A549 (cell line): Measurements from ENCODE around the gene TP53TG3D. TPM values are rescaled to one million over a fixed set of nuclear protein-coding genes. Genes with fewer than 3 reads are reported as not detected.
A peak's percentile ranks its signal among the peaks of the same experiment; 100 is the strongest.
"Not testable (repeated sequence)": the region's sequence is repeated elsewhere in the genome, so short reads cannot be mapped to it uniquely, and the experiment has no call there.

Source experiments
- ATAC-seq, 2 experiments: fragments of 200-7000 bp in 1 of 2; fragments of >200 bp in 1 of 2; cut with Nextera tagmentation in 1 of 2; cut with Tn5 transposase in 1 of 2; 3 replicates each; pipeline versions ENCODE4 v1.8.0 to v1.9.1; 2018 to 2020; ENCODE audit warnings: mild to moderate bottlenecking in 1 of 2, moderate library complexity in 1 of 2
- CTCF ChIA-PET: fragments of 300-600 bp; sonication (Branson Sonifier 250); formaldehyde crosslinking; extraction: SDS; loops from one replicate; lab custom pipeline; 2021; ENCODE audit warnings: antibody characterized with exemption, inconsistent platforms; lab: Yijun Ruan, JAX
- POLR2A ChIA-PET: fragments of 350-600 bp; formaldehyde crosslinking; extraction: SDS; loops from one replicate; lab custom pipeline; 2021; ENCODE audit warnings: antibody characterized with exemption, inconsistent platforms; lab: Yijun Ruan, JAX
- DNase-seq, 2 experiments: peaks; one replicate each; pipeline versions ENCODE4 v3.0.0 to v3.0.0-alpha.2; 2011 to 2016; ENCODE audit warnings: low read depth in 1 of 2, low spot score in 1 of 2
- FAIRE-seq: peaks from 2 replicates; lab custom pipeline; 2011; peaks lifted over from hg19 to GRCh38; lab: Jason Lieb, UNC
- H3K27ac ChIP-seq, 2 experiments: fragments of >200 bp; sonication (Bioruptor Twin); formaldehyde crosslinking; 3 replicates each; pipeline ENCODE4 v1.5.1; 2016 to 2017
- H3K4me1 ChIP-seq: fragments of >200 bp; sonication (Bioruptor Twin); formaldehyde crosslinking; 3 replicates; pipeline ENCODE4 v1.6.1; 2016
- H3K4me2 ChIP-seq: fragments of >200 bp; sonication (Bioruptor Twin); formaldehyde crosslinking; 3 replicates; pipeline ENCODE4 v1.6.1; 2016
- H3K4me3 ChIP-seq: fragments of >200 bp; sonication (Bioruptor Twin); formaldehyde crosslinking; 3 replicates; pipeline ENCODE4 v1.5.1; 2016
- H3K9me3 ChIP-seq: fragments of >200 bp; sonication (Bioruptor Twin); formaldehyde crosslinking; 3 replicates; pipeline ENCODE4 v1.6.1; 2016
- WGBS: methylation state at CpG from one replicate; pipeline ENCODE4 v1.1.6; 2017; ENCODE audit errors: missing lambda C conversion rate; 5-methylcytosine and 5-hydroxymethylcytosine counted together
- polyA minus RNA-seq: library from RNA; depleted of rRNA, polyadenylated mRNA; stranded (reverse); fragments of >200 nt; gene quantifications from 2 replicates; pipeline ENCODE4 v1.2.3, GENCODE V29; 2011; rRNA and poly(A)+ RNA removed
- polyA plus RNA-seq, 4 experiments: library from polyadenylated mRNA; depleted of rRNA in 3 of 4; stranded (reverse); fragments of >200 nt; fragmentation: RNase III in 1 of 4; extraction: RNeasy Plus Mini Kit Qiagen cat#74134 plus additional on column Dnase treatment in 1 of 4; gene quantifications; 2 replicates in 3 of 4; 3 replicates in 1 of 4; pipeline ENCODE4 v1.2.3, GENCODE V29; 2011 to 2017

Gene TP53TG3D
- polyA plus RNA-seq (2011; rRNA removed) (2.8 TPM in 2 replicates), polyA plus RNA-seq (2017; fragmentation: RNase III; extraction: RNeasy Plus Mini Kit Qiagen cat#74134 plus additional on column Dnase treatment) (1.3 to 2.0 TPM (median 1.7 TPM) in 3 replicates), polyA minus RNA-seq (0.74 and 1.5 TPM in 2 replicates)
- polyA plus RNA-seq (2012; cell fraction: cytosol; rRNA removed), result 1.0 and 1.3 TPM in 2 replicates
- polyA plus RNA-seq (2012; cell fraction: nucleus; rRNA removed), result 0.98 and 1.0 TPM in 2 replicates

- peak within 1 kb of the TSS; percentile 37; the same call in 1 of the 3 replicates for H3K4me3 ChIP-seq
- DNase-seq, FAIRE-seq, H3K4me1 ChIP-seq, ATAC-seq, H3K4me2 ChIP-seq, POLR2A ChIA-PET, H3K9me3 ChIP-seq, CTCF ChIA-PET: not testable (repeated sequence)
- H3K27ac ChIP-seq, result 0 out of 6 replicates have a peak within 1 kb of the TSS, but pooled peaks of 1 of the 2 experiments have one; percentile 64
- 76% methylated on average over 10 of the region's 26 CpGs for WGBS
These were observed at the start of gene TP53TG3D for GRCh38 chr16:32252986-32253385. TP53TG3D (plus strand) TSS chr16:32253286; CDS start chr16:32253354, 68 bp downstream.

- DNase-seq, H3K4me2 ChIP-seq, H3K9me3 ChIP-seq, H3K4me1 ChIP-seq, CTCF ChIA-PET, H3K27ac ChIP-seq, POLR2A ChIA-PET, ATAC-seq, FAIRE-seq: not testable (repeated sequence)
- H3K4me3 ChIP-seq, result 0 out of 3 replicates have a peak overlapping the region, but pooled peaks have one; percentile 31
- WGBS, result no CpG with 5 or more reads among the region's 20 CpGs
These were observed 421 bp downstream of the TP53TG3D start for GRCh38 chr16:32253507-32253906.

GRCh38 chr16:32261526-32261925 is 8.4 kb downstream of the TP53TG3D start:
- H3K9me3 ChIP-seq, H3K4me3 ChIP-seq, H3K4me1 ChIP-seq, H3K4me2 ChIP-seq, CTCF ChIA-PET, FAIRE-seq, ATAC-seq, POLR2A ChIA-PET, H3K27ac ChIP-seq, DNase-seq: not testable (repeated sequence)
- 42% methylated on average over 5 of the region's 5 CpGs for WGBS

- CTCF ChIA-PET, DNase-seq, FAIRE-seq, H3K4me1 ChIP-seq, POLR2A ChIA-PET, ATAC-seq, H3K9me3 ChIP-seq, H3K27ac ChIP-seq, H3K4me2 ChIP-seq, H3K4me3 ChIP-seq: not testable (repeated sequence)
- 28% methylated on average over 8 of the region's 10 CpGs for WGBS
These were observed 10.5 kb downstream of the TP53TG3D start for GRCh38 chr16:32263552-32263951.

GRCh38 chr16:32281910-32282309 is 28.8 kb downstream of the TP53TG3D start:
- POLR2A ChIA-PET, ATAC-seq, FAIRE-seq, H3K27ac ChIP-seq, DNase-seq, CTCF ChIA-PET, H3K4me2 ChIP-seq, H3K4me1 ChIP-seq, H3K9me3 ChIP-seq, H3K4me3 ChIP-seq: not testable (repeated sequence)
- 4% methylated on average over 1 of the region's 1 CpG for WGBS

- ATAC-seq, FAIRE-seq, CTCF ChIA-PET: not testable (repeated sequence)
These were observed 29.9 kb downstream of the TP53TG3D start for GRCh38 chr16:32283024-32283423.

GRCh38 chr16:32283917-32284495 is 30.9 kb downstream of the TP53TG3D start:
- H3K4me3 ChIP-seq, DNase-seq, FAIRE-seq, H3K27ac ChIP-seq, CTCF ChIA-PET, ATAC-seq, H3K4me2 ChIP-seq, H3K4me1 ChIP-seq, H3K9me3 ChIP-seq, POLR2A ChIA-PET: not testable (repeated sequence)
- 2% methylated on average over 5 of the region's 5 CpGs for WGBS

More at GRCh38 chr16:32283024-32283423, 29.9 kb downstream of the TP53TG3D start:
- H3K4me2 ChIP-seq, H3K27ac ChIP-seq, H3K4me3 ChIP-seq, DNase-seq, POLR2A ChIA-PET, H3K9me3 ChIP-seq, H3K4me1 ChIP-seq: not testable (repeated sequence)

- H3K27ac ChIP-seq, DNase-seq, ATAC-seq, FAIRE-seq, H3K4me1 ChIP-seq, POLR2A ChIA-PET, H3K4me2 ChIP-seq, H3K9me3 ChIP-seq, H3K4me3 ChIP-seq: not testable (repeated sequence)
- WGBS, result 5% methylated on average over 2 of the region's 3 CpGs
- CTCF ChIA-PET, result interaction anchor here (0.6 kb wide), 1 partner anchor 82 kb away, joined by 4 read pairs; no protein-coding TSS in a partner anchor
These were observed 32.0 kb downstream of the TP53TG3D start for GRCh38 chr16:32284800-32285796.

- H3K27ac ChIP-seq, H3K4me2 ChIP-seq, FAIRE-seq, H3K4me3 ChIP-seq, DNase-seq, ATAC-seq, H3K9me3 ChIP-seq, POLR2A ChIA-PET, H3K4me1 ChIP-seq: not testable (repeated sequence)
- WGBS, result no CpG with 5 or more reads among the region's 15 CpGs
- CTCF ChIA-PET, result interaction anchor here (0.6 kb wide), 1 partner anchor 80 kb away, joined by 4 read pairs; no protein-coding TSS in a partner anchor
These were observed 33.1 kb downstream of the TP53TG3D start for GRCh38 chr16:32286193-32286592.

GRCh38 chr16:32287743-32288142 is 34.7 kb downstream of the TP53TG3D start:
- CTCF ChIA-PET, H3K4me3 ChIP-seq, DNase-seq, FAIRE-seq, POLR2A ChIA-PET, H3K9me3 ChIP-seq, H3K4me1 ChIP-seq, ATAC-seq, H3K27ac ChIP-seq, H3K4me2 ChIP-seq: not testable (repeated sequence)
- 23% methylated on average over 11 of the region's 15 CpGs for WGBS
